Astrocyte (in vitro differentiated cells and primary cell): Measurements from ENCODE around the gene SLC25A25. TPM values are rescaled to one million over a fixed set of nuclear protein-coding genes. Genes with fewer than 3 reads are reported as not detected.

Experiments
- DNase-seq: peaks from one replicate; pipeline ENCODE4 v3.0.0-alpha.2; 2010; ENCODE audit warnings: low read depth
- FAIRE-seq: peaks from 2 replicates; lab custom pipeline; 2011; peaks lifted over from hg19 to GRCh38; lab: Jason Lieb, UNC
- H2AFZ ChIP-seq: 2 replicates; pipeline ENCODE4 v1.6.0; 2012; ENCODE audit warnings: low read depth, low read length, inconsistent platforms
- H3K27ac ChIP-seq: 2 replicates; pipeline ENCODE4 v1.5.1; 2011; ENCODE audit warnings: low read depth, low read length, inconsistent platforms
- H3K27me3 ChIP-seq: 2 replicates; pipeline ENCODE4 v1.6.0; 2011; ENCODE audit warnings: low read length, inconsistent platforms; ENCODE audit not compliant: insufficient read depth
- H3K36me3 ChIP-seq: 2 replicates; pipeline ENCODE4 v1.5.1; 2011; ENCODE audit warnings: low read length, inconsistent platforms; ENCODE audit not compliant: insufficient read depth
- H3K4me1 ChIP-seq: 2 replicates; pipeline ENCODE4 v1.5.1; 2011; ENCODE audit warnings: low read length, inconsistent platforms; ENCODE audit not compliant: insufficient read depth
- H3K4me2 ChIP-seq: 2 replicates; pipeline ENCODE4 v1.6.0; 2012; ENCODE audit warnings: low read length, inconsistent platforms
- H3K4me3 ChIP-seq: 2 replicates; pipeline ENCODE4 v1.5.1; 2011; ENCODE audit warnings: low read depth, mild to moderate bottlenecking, low read length, inconsistent platforms; ENCODE audit not compliant: insufficient read depth
- H3K79me2 ChIP-seq: 2 replicates; pipeline ENCODE4 v1.6.0; 2012; ENCODE audit warnings: mild to moderate bottlenecking, low read length, inconsistent platforms; ENCODE audit not compliant: insufficient read depth
- H3K9ac ChIP-seq: 2 replicates; pipeline ENCODE4 v1.6.0; 2012; ENCODE audit warnings: mild to moderate bottlenecking, low read length, inconsistent platforms
- H3K9me3 ChIP-seq: 2 replicates; pipeline ENCODE4 v1.5.1; 2012; ENCODE audit warnings: low read depth, mild to moderate bottlenecking, low read length, inconsistent platforms; ENCODE audit not compliant: insufficient read depth
- H4K20me1 ChIP-seq: 2 replicates; pipeline ENCODE4 v1.6.0; 2012; ENCODE audit warnings: low read length, inconsistent platforms; ENCODE audit not compliant: insufficient read depth
- H3K27ac Mint-ChIP-seq: one replicate; pipeline ENCODE4 v1.8.0; 2021; ENCODE audit warnings: mild to moderate bottlenecking, mixed read lengths; ENCODE audit not compliant: unreplicated experiment
- H3K27me3 Mint-ChIP-seq: one replicate; pipeline ENCODE4 v1.8.0; 2021; ENCODE audit warnings: low read depth, mixed read lengths; ENCODE audit not compliant: unreplicated experiment
- H3K36me3 Mint-ChIP-seq: one replicate; pipeline ENCODE4 v1.8.0; 2021; ENCODE audit warnings: low read depth, mixed read lengths; ENCODE audit not compliant: unreplicated experiment
- H3K4me1 Mint-ChIP-seq: one replicate; pipeline ENCODE4 v1.8.0; 2021; ENCODE audit warnings: low read depth, mixed read lengths; ENCODE audit not compliant: unreplicated experiment
- H3K4me3 Mint-ChIP-seq: one replicate; pipeline ENCODE4 v1.8.0; 2021; ENCODE audit warnings: mild to moderate bottlenecking, moderate library complexity, mixed read lengths; ENCODE audit not compliant: unreplicated experiment
- H3K9me3 Mint-ChIP-seq: one replicate; pipeline ENCODE4 v1.8.0; 2021; ENCODE audit warnings: mild to moderate bottlenecking, mixed read lengths; ENCODE audit not compliant: unreplicated experiment
- CTCF ChIP-seq: IDR thresholded peaks from 2 replicates; pipeline ENCODE4 v1.5.1; 2011; ENCODE audit warnings: low read depth, mild to moderate bottlenecking, inconsistent platforms, low read length, moderate library complexity; ENCODE audit not compliant: insufficient read depth
- EZH2 ChIP-seq: IDR thresholded peaks from 2 replicates; pipeline ENCODE4 v1.6.1; 2012; ENCODE audit warnings: mild to moderate bottlenecking, low read length, inconsistent platforms; ENCODE audit not compliant: insufficient read depth
- total RNA-seq: library from RNA; stranded (reverse); gene quantifications from 2 replicates; pipeline ENCODE4 v1.2.1, GENCODE V29; 2021

Gene SLC25A25
- total RNA-seq, 1 donor from 2014 or later = 14.4 TPM

DNA sequence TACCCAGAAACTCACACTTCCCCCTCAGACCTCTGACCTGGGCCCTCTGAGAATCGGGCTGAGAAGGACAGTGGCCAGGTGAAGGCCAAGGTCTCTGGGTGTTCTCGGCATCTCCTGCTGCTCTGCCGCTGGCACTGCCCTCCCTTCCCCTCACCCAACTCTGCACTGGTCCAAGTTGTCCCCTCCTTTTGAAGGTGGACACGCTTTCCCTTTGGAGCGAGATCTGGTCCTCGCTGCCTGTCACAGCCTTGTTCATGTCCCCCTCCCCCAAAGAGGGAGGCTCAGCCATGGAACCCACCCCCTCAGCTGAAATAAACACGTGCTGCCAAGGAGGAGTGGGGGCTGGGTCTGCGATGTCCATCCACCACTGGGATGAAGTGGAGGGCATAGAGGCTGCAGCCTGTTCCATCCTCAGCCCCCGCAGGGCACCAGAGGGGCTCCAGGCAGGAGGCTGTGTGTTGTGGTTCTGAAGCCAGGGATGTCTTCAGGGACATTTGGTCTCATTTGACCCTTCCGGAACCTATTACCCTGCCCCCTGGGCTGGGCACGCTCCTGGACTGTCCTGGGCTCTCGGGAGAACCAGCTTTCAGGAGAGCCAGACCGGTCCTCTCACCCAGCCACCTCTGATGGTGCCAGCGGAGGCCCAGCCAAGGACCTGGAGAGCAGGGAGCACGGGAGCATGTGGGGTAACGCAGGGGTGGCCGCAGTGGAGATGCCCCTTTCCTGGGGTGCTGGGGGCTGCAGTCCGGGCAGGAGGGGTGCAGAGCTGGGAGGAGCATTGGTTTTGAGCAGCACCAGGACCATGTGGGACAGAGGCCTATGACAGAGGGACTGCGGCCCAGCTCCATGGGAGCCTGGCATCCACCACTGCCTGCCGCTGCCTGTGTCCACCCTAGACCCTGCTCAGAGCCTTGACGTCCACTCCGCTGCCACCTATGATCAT lies 76.5 kb downstream of the SLC25A25 start:
- H3K9ac ChIP-seq = no peak overlapping the region
- no peak overlapping the region for H3K27ac Mint-ChIP-seq
- no peak for FAIRE-seq
- DNase-seq = no peak
- H3K36me3 Mint-ChIP-seq = no peaks in the 10 kb centered on the region
- H3K27ac ChIP-seq = no peak overlapping the region
- H3K36me3 ChIP-seq = no peaks in the 10 kb centered on the region
- H3K4me1 Mint-ChIP-seq = peaks cover 6% of the 10 kb centered on the region
- no peak overlapping the region for H3K4me3 ChIP-seq
- no peak for TF ChIP-seq EZH2
- TF ChIP-seq CTCF = no peak
- peaks cover 23% of the 10 kb centered on the region for H3K27me3 Mint-ChIP-seq
- no peaks in the 10 kb centered on the region for H3K4me1 ChIP-seq
- no peaks in the 10 kb centered on the region for H3K9me3 Mint-ChIP-seq
- H3K27me3 ChIP-seq = no peaks in the 10 kb centered on the region
- no peak overlapping the region for H3K4me2 ChIP-seq
- no peaks in the 10 kb centered on the region for H4K20me1 ChIP-seq
- no peaks in the 10 kb centered on the region for H3K79me2 ChIP-seq
- H2AFZ ChIP-seq = no peak overlapping the region
- no peak overlapping the region for H3K4me3 Mint-ChIP-seq
- no peaks in the 10 kb centered on the region for H3K9me3 ChIP-seq

- H3K9ac ChIP-seq = no peak overlapping the region
- peaks cover 28% of the 10 kb centered on the region for H3K27me3 Mint-ChIP-seq
- H3K27ac Mint-ChIP-seq = no peak overlapping the region
- no peak for FAIRE-seq
- no peak for DNase-seq
- no peaks in the 10 kb centered on the region for H3K27me3 ChIP-seq
- no peaks in the 10 kb centered on the region for H3K4me1 ChIP-seq
- no peak overlapping the region for H2AFZ ChIP-seq
- no peak overlapping the region for H3K4me3 ChIP-seq
- H3K27ac ChIP-seq = no peak overlapping the region
- H3K9me3 Mint-ChIP-seq = no peaks in the 10 kb centered on the region
- H3K4me3 Mint-ChIP-seq = no peak overlapping the region
- no peaks in the 10 kb centered on the region for H3K79me2 ChIP-seq
- H3K9me3 ChIP-seq = no peaks in the 10 kb centered on the region
- peaks cover 6% of the 10 kb centered on the region for H3K4me1 Mint-ChIP-seq
- H3K36me3 Mint-ChIP-seq = no peaks in the 10 kb centered on the region
- no peak for TF ChIP-seq EZH2
- TF ChIP-seq CTCF = no peak
- H3K36me3 ChIP-seq = no peaks in the 10 kb centered on the region
- no peak overlapping the region for H3K4me2 ChIP-seq
- H4K20me1 ChIP-seq = no peaks in the 10 kb centered on the region
Observed at GRCh38 chr9:128145536-128145935, 77.5 kb downstream of the SLC25A25 start.

DNA sequence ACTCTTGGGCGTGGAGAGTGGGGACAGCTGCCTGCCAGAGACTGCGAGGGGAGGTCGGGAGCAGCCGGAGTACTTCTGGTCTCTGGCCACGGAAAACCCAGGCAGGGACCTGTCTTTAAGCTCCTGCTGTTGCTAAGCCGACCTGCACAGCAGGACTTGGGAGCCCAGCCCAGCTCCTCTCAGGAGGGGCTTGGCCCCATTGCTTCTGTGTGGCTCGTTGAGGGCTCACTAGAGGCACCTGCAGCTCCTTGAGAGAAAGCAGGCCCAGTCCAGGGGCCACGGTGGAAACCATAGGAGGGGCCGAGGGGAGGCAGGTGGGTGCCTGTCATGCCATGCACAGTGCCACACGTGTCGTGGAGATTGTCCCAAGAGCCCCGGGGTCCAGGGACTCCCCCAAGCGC lies 77.9 kb downstream of the SLC25A25 start:
- DNase-seq = no peak
- H3K27ac Mint-ChIP-seq = no peak overlapping the region
- no peak for FAIRE-seq
- no peak overlapping the region for H3K4me3 Mint-ChIP-seq
- Histone ChIP-seq H3K27me3 (no peaks in the 10 kb centered on the region), H2AFZ (no peak overlapping the region), H3K79me2 (no peaks in the 10 kb centered on the region), H3K36me3 (no peaks in the 10 kb centered on the region), H3K4me2 (no peak overlapping the region), H3K4me3 (no peak overlapping the region), H3K9ac (no peak overlapping the region), H3K27ac (no peak overlapping the region), H3K4me1 (no peaks in the 10 kb centered on the region), H3K9me3 (no peaks in the 10 kb centered on the region), H4K20me1 (no peaks in the 10 kb centered on the region)
- TF ChIP-seq EZH2 (no peak), CTCF (no peak)
- H3K36me3 Mint-ChIP-seq = no peaks in the 10 kb centered on the region
- H3K27me3 Mint-ChIP-seq = peaks cover 32% of the 10 kb centered on the region
- H3K9me3 Mint-ChIP-seq = no peaks in the 10 kb centered on the region
- peaks cover 6% of the 10 kb centered on the region for H3K4me1 Mint-ChIP-seq
